Right lobe of liver (tissue), 6 donors: ENCODE measurements around the gene SLC35G6. TPM values are rescaled to one million over a fixed set of nuclear protein-coding genes. Genes with fewer than 3 reads are reported as not detected.

Source experiments
- ATAC-seq, 4 donors: fragments of 200-7000 bp; cut with Tn5 transposase; one replicate each; pipeline ENCODE4 v1.9.1; 2020; ENCODE audit warnings: mild to moderate bottlenecking in 4 of 4, moderate library complexity in 4 of 4
- DNase-seq, 3 donors: peaks; one replicate each; pipeline ENCODE4 v3.0.0-alpha.2; 2020
- H3K27ac ChIP-seq, 3 donors: fragments of 200-600 bp; one replicate each; pipeline ENCODE4 v1.8.0; 2022
- H3K27me3 ChIP-seq, 2 donors: fragments of 200-600 bp; one replicate each; pipeline ENCODE4 v1.8.0; 2022
- H3K36me3 ChIP-seq, 4 donors: fragments of 200-600 bp; sonication (generic) in 1 of 4; one replicate each; pipeline versions ENCODE4 v1.5.1 to v1.8.0; 2017 to 2022; ENCODE audit warnings: control low read depth in 1 of 4
- H3K4me1 ChIP-seq, 4 donors: fragments of 200-600 bp; sonication (generic) in 1 of 4; one replicate each; pipeline versions ENCODE4 v1.5.1 to v1.8.0; 2017 to 2022; ENCODE audit warnings: control low read depth in 1 of 4
- H3K4me3 ChIP-seq, 3 donors: fragments of 200-600 bp; one replicate each; pipeline ENCODE4 v1.8.0; 2022
- H3K9me3 ChIP-seq, 4 donors: fragments of 200-600 bp; sonication (generic) in 1 of 4; one replicate each; pipeline versions ENCODE4 v1.5.1 to v1.8.0; 2017 to 2022; ENCODE audit warnings: control low read depth in 1 of 4
- CTCF ChIP-seq, 4 donors: fragments of 200-600 bp in 3 of 4; fragments of 450-650 bp in 1 of 4; IDR thresholded peaks; one replicate each; pipeline versions ENCODE4 v1.5.1 to v1.8.0; 2016 to 2022; ENCODE audit warnings: antibody characterized with exemption in 4 of 4, mild to moderate bottlenecking in 2 of 4
- POLR2A ChIP-seq: fragments of 450-650 bp; IDR thresholded peaks from one replicate; pipeline ENCODE4 v1.6.1; 2017; ENCODE audit warnings: antibody characterized with exemption, mild to moderate bottlenecking
- WGBS: methylation state at CpG from one replicate; pipeline ENCODE4 v1.1.6; 2018; ENCODE audit warnings: low coverage, low lambda C conversion rate; ENCODE audit not compliant: insufficient coverage; ENCODE audit errors: missing lambda C conversion rate; 5-methylcytosine and 5-hydroxymethylcytosine counted together
- intact Hi-C, 2 donors: fragments of 100-400 bp; cut with DNase I; formaldehyde crosslinking; loops; one replicate each; pipeline versions ENCODE4 v1.11.2 to v1.14.1; 2022
- total RNA-seq, 6 experiments: library from RNA; depleted of rRNA in 2 of 6; stranded (reverse); fragments of >200 nt in 2 of 6; fragmentation: NEBNext Ultra II Directional in 3 of 6; extraction: Animal tissue kit (Norgen Biotek cat#: 25700) in 3 of 6; gene quantifications; one replicate each; pipeline versions ENCODE4 v1.1.0 to v1.2.4, GENCODE V29; 2016 to 2023
- donor health status: DM: no; HTN: yes; CAD: no.
- donor health status: DM: no; HTN: no; CAD: no.
- donor health status: DM: no; HTN: no; CAD: no.
- donor health status: DM: no; HTN: yes; CAD: no.
- donor health status: DM: no; HTN: yes; CAD: no.

Gene SLC35G6
- total RNA-seq, 6 experiments from 2014 or later: not detected

DNA sequence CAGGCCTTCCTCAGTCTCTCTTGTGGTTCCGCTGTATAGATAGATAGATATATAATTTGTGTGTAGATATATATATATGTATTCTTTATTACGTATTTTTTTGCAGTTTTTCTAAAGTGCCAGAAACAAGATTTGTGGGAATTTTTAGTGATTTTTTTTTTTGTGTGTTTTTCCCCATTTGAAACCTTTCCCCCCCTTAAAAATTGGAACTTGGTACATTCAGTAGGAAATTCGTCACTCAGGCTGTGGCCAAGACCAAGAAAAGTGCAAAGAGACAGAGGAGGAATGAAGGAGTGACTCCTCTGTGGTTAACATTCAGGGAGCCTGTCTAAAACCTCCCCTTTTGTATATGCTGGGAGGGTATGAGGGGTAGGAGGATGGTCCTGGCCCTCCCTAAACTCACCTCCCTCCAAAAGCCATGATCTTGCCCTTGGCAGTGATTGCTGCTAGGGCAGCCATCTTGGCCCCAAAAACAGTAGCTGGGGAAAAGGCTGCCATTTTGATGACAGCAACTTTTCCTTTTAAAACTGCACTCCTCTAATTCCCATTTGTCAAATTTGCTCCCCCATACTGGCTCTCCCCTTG lies 21.2 kb upstream of the SLC35G6 start:
- no peak overlapping the region for H3K4me3 ChIP-seq
- no peaks in the 10 kb centered on the region for H3K4me1 ChIP-seq
- H3K36me3 ChIP-seq: peaks cover 0 to 3% (median 0%) of the 10 kb centered on the region in 4 donors
- no peaks in the 10 kb centered on the region for H3K27me3 ChIP-seq
- TF ChIP-seq CTCF (IDR thresholded peaks at IDR 0.05): no peak
- no peak for TF ChIP-seq POLR2A
- ATAC-seq: no peak
- intact Hi-C loops: no loop called here
- H3K9me3 ChIP-seq: no peaks in the 10 kb centered on the region
- H3K27ac ChIP-seq: no peak overlapping the region
- DNase-seq: no peak
- 71% methylated on average over 3 of the region's 3 CpGs for WGBS

- TF ChIP-seq POLR2A: no peak
- no peak for TF ChIP-seq CTCF (IDR thresholded peaks at IDR 0.05)
- no peaks in the 10 kb centered on the region for H3K9me3 ChIP-seq
- peaks cover 0 to 3% (median 0%) of the 10 kb centered on the region in 4 donors for H3K36me3 ChIP-seq
- intact Hi-C loops: no loop called here
- H3K27me3 ChIP-seq: no peaks in the 10 kb centered on the region
- H3K4me3 ChIP-seq: no peak overlapping the region
- H3K4me1 ChIP-seq: no peaks in the 10 kb centered on the region
- no peak for ATAC-seq
- H3K27ac ChIP-seq: no peak overlapping the region
- DNase-seq: no peak
- 97% methylated on average over 6 of the region's 7 CpGs for WGBS
These were observed 20.2 kb upstream of the SLC35G6 start for GRCh38 chr17:7460850-7461660.

GRCh38 chr17:7462474-7463371 lies 18.5 kb upstream of the SLC35G6 start:
- DNase-seq: peak in 1 of 3 donors; percentile 55

More at GRCh38 chr17:7462474-7463371, 18.5 kb upstream of the SLC35G6 start:
- no peak for TF ChIP-seq POLR2A
- no peak for TF ChIP-seq CTCF (IDR thresholded peaks at IDR 0.05)
- intact Hi-C loops: no loop called here
- H3K27ac ChIP-seq: no peak overlapping the region
- no peak overlapping the region for H3K4me3 ChIP-seq
- ATAC-seq: no peak
- 87% methylated on average over 4 of the region's 44 CpGs for WGBS
- peaks cover 0 to 12% (median 6%) of the 10 kb centered on the region in 4 donors for H3K4me1 ChIP-seq
- no peaks in the 10 kb centered on the region for H3K9me3 ChIP-seq
- peaks cover 0 to 3% (median 0%) of the 10 kb centered on the region in 4 donors for H3K36me3 ChIP-seq
- H3K27me3 ChIP-seq: no peaks in the 10 kb centered on the region
